H4 (cell line): ENCODE data around the gene SF3B2. TPM values are rescaled to one million over a fixed set of nuclear protein-coding genes. Genes with fewer than 3 reads are reported as not detected.

ENCODE experiments used
- DNase-seq: peaks from one replicate; pipeline ENCODE4 v3.0.0-alpha.2; 2015; ENCODE audit warnings: low spot score
- total RNA-seq: library from RNA; depleted of rRNA; stranded (reverse); fragments of >200 nt; shearing (Covaris generic); gene quantifications from 2 replicates; pipeline ENCODE4 v1.2.3, GENCODE V29; 2014

SF3B2 gene
- total RNA-seq, 1 experiment from 2014 or later, result 140 TPM

DNA sequence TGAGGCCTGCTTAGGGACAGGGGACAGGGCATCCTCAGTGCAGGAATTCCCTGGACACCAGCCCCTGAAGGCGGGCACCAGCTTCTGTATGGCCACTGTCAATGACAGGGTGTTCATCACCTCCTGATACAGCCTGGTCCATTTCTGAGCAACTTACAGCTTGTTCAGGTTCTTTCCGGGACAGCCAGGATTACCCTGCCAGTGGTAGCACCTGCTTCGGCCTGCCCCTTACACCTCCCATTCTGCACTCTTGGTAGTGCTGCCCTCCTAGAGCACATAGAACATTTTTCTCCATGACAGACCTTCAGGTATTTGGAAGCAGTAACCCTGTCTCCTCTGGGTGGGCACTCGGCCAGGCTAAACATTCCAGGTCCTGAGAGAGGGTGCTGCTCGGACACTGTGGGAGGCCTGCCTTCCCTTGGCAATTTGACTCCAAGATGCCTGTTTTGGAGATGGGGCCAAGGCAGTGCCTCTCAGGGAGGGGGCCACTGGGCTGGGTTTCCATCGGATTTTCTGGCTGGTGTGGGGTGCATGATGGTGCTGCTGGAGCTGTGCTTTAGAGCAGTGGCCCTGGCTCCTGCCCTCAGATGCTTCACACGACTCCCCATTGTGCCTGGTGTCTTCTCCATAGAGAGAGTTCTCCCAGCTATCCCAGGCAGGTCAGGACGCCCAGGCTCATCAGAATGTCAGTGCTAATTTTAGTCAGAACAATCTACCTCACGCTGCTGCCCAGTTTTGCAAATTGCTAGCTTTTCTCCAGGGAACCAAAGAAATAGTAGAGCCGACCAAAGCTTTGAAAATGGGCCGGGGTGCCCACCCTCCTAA, 4.4 kb upstream of the SF3B2 start:
- no peak for DNase-seq

GRCh38 chr11:66048547-66049323, 3.4 kb upstream of the SF3B2 start, which contains the start of gene GAL3ST3:
TSS of gene GAL3ST3 (minus strand) at chr11:66049161. CDS start at chr11:66045415, 3,746 bp downstream.
- no peak for DNase-seq

DNA sequence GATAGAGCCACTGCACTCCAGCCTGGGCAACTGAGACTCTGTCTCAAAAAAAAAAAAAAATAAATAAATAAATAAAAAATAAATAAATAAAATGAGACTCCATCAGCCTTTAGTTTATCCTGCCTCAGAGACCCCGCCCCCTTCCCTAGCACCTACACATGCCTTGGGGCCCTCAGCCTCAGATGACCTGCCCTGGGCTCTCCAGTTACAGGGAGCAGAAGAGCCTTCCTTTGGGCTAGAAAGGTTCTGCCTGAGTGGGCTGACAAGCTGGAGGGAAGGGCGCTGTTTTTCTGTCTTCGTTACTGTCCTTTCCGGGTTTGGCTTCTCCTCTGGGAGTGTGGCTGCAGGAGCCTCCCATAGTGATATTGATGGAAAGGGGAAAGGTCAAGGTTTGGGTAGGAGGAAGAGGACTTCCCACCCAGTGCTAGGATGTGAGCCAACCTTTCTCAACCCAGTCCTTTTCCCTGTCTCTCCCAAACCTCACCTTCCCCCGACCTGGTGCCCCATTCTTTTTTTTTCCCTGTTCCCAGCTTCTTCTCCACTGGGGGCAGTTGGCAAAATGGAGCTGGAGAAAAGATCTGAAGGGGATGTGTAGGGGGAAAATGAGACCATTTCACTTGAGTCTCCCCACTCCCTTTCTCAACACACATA, 1.5 kb upstream of the SF3B2 start:
- no peak for DNase-seq

- no peak for DNase-seq
These were observed 796 bp upstream of the SF3B2 start for GRCh38 chr11:66051371-66051765.

GRCh38 chr11:66052664-66052982, 459 bp downstream of the SF3B2 start:
- no peak for DNase-seq

DNA sequence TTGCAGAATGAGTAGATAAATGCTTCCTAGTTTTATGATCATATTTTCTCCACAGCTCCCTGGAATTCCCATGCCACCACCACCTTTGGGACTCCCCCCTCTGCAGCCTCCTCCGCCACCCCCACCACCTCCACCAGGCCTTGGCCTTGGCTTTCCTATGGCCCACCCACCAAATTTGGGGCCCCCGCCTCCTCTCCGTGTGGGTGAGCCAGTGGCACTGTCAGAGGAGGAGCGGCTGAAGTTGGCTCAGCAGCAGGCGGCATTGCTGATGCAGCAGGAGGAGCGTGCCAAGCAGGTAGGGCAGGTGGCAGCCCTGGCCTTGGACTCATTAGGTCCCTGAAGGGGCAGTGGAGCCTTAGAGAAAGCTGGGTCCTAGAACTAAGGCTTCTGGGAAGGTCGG, 2.9 kb downstream of the SF3B2 start:
- DNase-seq, result no peak

- DNase-seq, result no peak
These were observed 4.3 kb downstream of the SF3B2 start for GRCh38 chr11:66056501-66056900.

DNA sequence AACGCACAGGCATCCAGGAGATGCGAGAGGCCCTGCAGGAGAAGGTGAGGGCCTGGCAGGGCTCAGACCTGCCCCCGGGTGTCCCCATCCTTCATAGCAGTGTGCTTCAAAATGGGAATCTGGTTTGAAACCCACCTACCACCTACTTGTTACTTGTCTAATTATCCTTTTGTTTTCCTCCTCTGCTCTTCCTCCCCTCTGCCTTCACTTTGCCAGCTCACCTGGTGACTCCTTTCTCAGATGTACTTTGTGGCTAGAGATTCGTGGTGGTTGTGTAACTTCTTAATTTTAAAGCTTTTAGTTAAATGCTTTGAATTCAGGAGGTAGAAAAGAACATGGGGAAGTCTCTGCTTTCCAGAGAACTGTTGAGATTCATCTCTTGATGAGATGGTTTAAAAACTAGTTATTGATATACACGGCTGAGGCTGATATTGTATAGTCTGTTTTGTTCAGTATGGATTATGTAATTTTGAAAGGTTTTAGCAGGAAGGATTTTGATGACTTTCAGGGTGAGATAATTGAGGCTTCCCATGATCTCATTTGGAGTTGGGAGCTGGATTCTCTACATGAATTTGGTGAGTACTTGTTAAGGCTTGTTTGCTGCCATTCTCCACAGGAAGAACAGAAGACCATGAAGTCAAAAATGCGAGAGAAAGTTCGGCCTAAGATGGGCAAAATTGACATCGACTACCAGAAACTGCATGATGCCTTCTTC, 8.0 kb downstream of the SF3B2 start:
- no peak for DNase-seq

DNA sequence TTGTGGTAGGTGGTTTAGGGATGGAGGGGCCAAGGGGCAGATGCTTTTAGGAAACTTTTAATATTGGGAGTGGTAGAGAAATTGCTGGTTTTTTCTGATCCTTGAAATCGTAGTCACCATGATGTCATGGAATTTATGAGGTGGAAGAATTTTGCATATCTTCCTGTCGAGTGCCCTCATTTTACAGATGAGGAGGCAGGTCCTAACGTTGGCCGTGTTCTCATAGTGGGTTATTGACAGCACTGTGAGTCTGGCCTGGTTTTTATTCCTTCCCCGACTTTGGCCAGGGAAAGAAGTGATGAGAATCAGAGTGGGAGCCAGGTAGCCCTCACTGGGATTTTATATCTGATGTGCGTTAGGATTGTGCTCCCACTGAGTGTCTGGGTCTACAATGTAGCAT, 9.1 kb downstream of the SF3B2 start:
- no peak for DNase-seq

- DNase-seq, result no peak
These were observed 10.2 kb downstream of the SF3B2 start for GRCh38 chr11:66062408-66062807.

DNA sequence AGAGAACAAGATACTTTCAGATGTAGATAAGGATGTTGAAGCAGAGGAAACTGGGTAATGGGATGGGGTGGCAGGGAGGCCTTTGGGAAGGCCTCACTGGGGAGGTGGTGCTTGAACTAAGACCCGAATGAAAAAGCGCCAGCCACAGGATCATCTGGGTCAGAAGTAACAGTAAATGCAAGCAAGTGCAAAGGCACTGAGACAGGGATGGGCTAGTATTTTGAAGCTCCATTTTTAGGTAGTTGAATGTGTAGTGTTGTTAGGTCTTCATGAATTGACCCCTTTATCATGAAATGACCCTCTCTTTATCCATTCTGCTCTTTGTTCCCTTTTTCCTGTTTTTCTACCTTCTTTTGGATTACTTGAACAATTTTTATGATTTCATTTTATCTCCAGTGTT, 11.7 kb downstream of the SF3B2 start:
- no peak for DNase-seq

GRCh38 chr11:66064571-66064970, 12.4 kb downstream of the SF3B2 start:
- DNase-seq, result no peak

DNA sequence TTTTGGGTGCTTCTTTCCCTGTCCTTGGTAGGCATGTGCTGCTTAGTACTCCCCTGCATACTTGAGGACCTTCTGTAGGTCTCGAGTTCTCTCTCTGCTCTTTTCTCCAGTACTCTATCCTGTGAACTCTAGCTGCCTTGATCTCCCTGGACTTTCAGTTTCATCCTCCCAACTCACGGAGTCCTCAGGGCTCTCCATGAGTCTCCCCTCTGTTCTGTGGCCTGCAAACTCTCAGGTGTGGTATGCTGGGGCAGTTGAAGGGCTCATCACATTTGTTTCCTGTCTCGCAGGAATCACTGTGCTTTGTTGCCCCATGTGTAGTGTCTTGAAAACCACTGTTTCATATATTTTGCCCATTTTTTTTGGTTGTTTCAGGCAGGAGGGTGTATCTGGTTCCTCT, 14.6 kb downstream of the SF3B2 start:
- no peak for DNase-seq

DNA sequence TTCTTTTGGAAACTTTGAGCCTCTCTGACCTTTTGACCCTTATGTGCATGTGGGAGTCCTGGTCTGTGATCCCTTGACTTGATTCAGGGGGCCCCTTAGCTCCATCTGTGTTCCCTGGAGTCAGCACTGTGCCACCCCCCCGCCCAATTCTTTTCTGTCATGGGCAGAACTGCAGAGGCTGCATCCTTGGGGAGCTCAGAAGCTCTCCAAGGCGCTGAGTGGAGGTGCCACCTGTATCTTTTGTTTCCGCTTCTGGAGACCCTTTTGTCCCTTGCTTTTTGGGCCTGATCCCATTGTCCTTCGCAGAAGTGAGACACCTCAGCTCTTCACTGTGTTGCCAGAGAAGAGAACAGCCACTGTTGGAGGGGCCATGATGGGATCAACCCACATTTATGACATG, 15.5 kb downstream of the SF3B2 start:
- no peak for DNase-seq

DNA sequence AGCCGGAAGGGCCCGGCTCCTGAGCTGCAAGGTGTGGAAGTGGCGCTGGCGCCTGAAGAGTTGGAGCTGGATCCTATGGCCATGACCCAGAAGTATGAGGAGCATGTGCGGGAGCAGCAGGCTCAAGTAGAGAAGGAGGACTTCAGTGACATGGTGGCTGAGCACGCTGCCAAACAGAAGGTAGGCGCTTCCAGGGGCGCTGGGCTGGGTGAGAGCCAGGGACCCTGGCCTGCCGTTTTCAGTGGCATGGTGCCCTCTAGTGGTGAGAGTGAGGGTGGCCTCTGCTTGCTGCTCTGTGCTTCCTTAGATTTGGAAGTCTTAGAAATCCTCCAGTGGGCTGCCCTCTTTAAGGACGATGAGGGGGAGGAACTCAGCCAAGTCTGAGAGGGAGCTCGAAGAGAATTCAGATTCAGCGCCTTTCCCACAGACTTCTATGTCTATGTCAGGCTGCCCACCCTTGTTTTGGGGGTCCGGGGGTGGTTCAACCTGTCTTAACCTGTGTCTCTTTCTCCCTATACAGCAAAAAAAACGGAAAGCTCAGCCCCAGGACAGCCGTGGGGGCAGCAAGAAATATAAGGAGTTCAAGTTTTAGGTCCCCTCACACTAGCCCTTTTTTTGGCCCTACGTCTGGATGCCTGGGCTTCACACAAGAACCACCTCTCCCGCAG, 16.1 kb downstream of the SF3B2 start:
- DNase-seq, result peak; percentile 66

- DNase-seq, result peak; percentile 49
These were observed 17.0 kb downstream of the SF3B2 start for GRCh38 chr11:66068923-66069714.

DNA sequence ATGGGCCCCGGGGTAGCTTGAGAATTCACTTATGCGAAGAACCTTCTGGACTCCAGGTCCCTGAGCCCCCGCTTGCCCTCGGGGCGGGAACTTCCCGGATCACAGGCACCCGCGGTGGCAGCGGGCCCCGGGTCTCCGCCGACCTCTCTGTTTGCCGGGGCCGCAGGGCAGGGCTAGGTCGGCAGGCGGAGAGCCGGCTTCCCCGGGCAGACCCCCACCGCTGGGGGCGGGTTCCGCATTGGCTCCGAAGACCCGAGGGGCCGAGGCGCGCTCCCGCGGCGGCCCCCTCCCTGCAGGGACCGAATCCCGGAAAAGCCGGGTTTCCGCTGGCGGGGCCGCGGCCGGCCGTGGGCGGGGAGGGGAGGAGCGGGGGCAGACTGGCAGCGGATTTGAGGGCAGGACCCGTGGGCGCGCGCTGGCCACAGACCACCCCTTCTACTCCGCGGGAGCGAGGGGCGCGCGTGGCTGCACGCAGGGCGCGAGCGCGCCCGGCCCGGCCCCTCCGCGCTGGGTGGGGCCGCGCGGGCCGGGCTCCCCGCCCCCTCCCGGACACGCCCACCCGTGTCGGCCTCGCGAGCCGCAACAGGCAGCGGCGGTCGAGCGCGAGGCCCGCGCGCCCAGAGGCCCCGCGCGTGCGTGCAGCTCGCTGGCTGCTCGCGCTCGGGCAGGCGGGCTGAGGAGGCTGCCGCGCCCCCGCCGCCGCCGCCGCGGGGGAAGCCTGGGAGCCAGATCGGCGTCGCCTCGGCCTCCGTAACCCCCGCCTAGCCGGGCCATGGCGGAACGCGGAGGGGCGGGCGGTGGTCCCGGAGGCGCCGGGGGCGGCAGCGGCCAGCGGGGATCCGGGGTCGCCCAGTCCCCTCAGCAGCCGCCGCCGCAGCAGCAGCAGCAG, 17.8 kb downstream of the SF3B2 start, which contains the start of gene PACS1:
PACS1 (plus strand) TSS at position 558 of the 889 bp plus-strand sequence; CDS start at position 773, 215 bp downstream.
- peak; percentile 55 for DNase-seq

- no peak for DNase-seq
These were observed 18.6 kb downstream of the SF3B2 start for GRCh38 chr11:66070604-66071380.

- no peak for DNase-seq
These were observed 19.2 kb downstream of the SF3B2 start for GRCh38 chr11:66071381-66071801.
